HTERT RPE-1 (cell line): ENCODE results near the gene CDH22.

Experiments used
- in situ Hi-C: fragments of 300-500 bp; cut with MboI; formaldehyde crosslinking; loops from 4 replicates; pipeline ENCODE4 v1.14.3; 2020; ENCODE audit warnings: low sequenced_read_pairs

The CDH22 gene

GRCh38 chr20:46324960-46325703, 16.8 kb upstream of the CDH22 start:
- in situ Hi-C loops = no loop called here

GRCh38 chr20:46324379-46324778, 16.1 kb upstream of the CDH22 start:
- in situ Hi-C loops = no loop called here

GRCh38 chr20:46323557-46323956, 15.3 kb upstream of the CDH22 start:
- in situ Hi-C loops = no loop called here

- in situ Hi-C loops = no loop called here
Measured at GRCh38 chr20:46322641-46323040, 14.3 kb upstream of the CDH22 start.

GRCh38 chr20:46317685-46318177, 9.4 kb upstream of the CDH22 start:
- in situ Hi-C loops = no loop called here

GRCh38 chr20:46316984-46317684, 8.8 kb upstream of the CDH22 start:
- in situ Hi-C loops = no loop called here

- in situ Hi-C loops = no loop called here
Measured at GRCh38 chr20:46315311-46315710, 7.0 kb upstream of the CDH22 start.

GRCh38 chr20:46312945-46313861, 4.9 kb upstream of the CDH22 start:
- in situ Hi-C loops = no loop called here

GRCh38 chr20:46312075-46312944, 4.0 kb upstream of the CDH22 start:
- in situ Hi-C loops = no loop called here

GRCh38 chr20:46311719-46312074, 3.4 kb upstream of the CDH22 start:
- in situ Hi-C loops = no loop called here

- in situ Hi-C loops = no loop called here
Measured at GRCh38 chr20:46311039-46311650, 2.8 kb upstream of the CDH22 start.

GRCh38 chr20:46309945-46310344, 1.6 kb upstream of the CDH22 start:
- in situ Hi-C loops = no loop called here

- in situ Hi-C loops = no loop called here
Measured at GRCh38 chr20:46307999-46308257, 370 bp downstream of the CDH22 start.

- in situ Hi-C loops = no loop called here
Measured at GRCh38 chr20:46307139-46307998, 929 bp downstream of the CDH22 start.

- in situ Hi-C loops = no loop called here
Measured at GRCh38 chr20:46306743-46307138, 1.6 kb downstream of the CDH22 start.

GRCh38 chr20:46305973-46306360, 2.3 kb downstream of the CDH22 start:
- in situ Hi-C loops = no loop called here

GRCh38 chr20:46305331-46305972, 2.8 kb downstream of the CDH22 start:
- in situ Hi-C loops = no loop called here

- in situ Hi-C loops = no loop called here
Measured at GRCh38 chr20:46304852-46305251, 3.4 kb downstream of the CDH22 start.

- in situ Hi-C loops = no loop called here
Measured at GRCh38 chr20:46304361-46304760, 3.9 kb downstream of the CDH22 start.
